Measurements from ENCODE around the gene EXOC3. TPM values are rescaled to one million over a fixed set of nuclear protein-coding genes. Genes with fewer than 3 reads are reported as not detected.

Gene EXOC3
- total and polyA plus RNA-seq, 10 of the 15 experiments (the other 5 are each of a cell fraction or from before 2014, with no cell fraction given): 1.6 to 53.0 (median 27.9) TPM

DNA sequence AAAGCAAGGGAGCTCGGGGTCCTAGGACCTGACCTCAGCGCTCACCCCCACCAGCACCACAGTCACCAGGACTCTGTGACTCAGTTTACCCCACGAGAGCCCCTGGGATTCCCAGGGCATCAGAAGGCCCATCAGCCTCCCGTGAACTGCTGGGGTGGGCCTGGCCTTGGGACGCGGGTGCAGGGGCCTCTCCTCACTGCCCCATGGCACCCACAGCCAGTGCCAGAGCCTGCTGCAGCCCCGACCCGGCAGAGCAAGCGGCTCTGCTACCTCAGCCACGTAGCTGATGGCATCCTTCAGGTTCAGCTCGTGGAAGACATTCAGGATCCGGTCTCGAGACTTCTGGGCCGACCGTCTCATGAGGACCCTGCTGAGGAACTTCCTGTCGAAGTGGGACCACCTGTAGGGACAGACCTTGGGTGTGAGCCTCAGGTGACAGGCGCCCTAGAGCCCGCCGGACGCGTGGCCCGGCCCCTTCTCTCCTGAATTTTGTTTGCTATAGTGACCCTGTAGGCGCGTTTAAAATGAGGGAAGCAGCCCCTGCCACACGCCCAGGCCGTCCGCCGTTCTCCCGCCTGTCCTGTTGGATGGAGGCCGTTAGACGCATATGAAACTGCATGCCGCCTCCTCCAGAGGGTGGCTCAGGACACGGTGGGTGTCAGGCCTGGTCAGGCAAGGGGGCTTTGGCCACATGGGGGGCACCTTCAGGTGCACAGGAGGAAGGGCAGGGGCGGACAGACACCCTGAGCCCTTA is 36.8 kb downstream of the EXOC3 start:
- Histone ChIP-seq H3K4me3 (no peak overlapping the region), H3K36me3 (ENCODE audit: control insufficient read depth in 2 of 2, insufficient read depth in 2 of 2, low read length in 1 of 2) (no peaks in the 10 kb centered on the region), H2AFZ (ENCODE audit: control insufficient read depth, low read depth, low read length) (no peak overlapping the region), H3K27me3 (replicated peaks in 1 of 2; ENCODE audit: control insufficient read depth in 2 of 2, insufficient read depth in 2 of 2, low read length in 1 of 2) (no peaks in the 10 kb centered on the region), H4K20me1 (ENCODE audit: control insufficient read depth, insufficient read depth) (no peaks in the 10 kb centered on the region), H3K27ac (ENCODE audit: control insufficient read depth, insufficient read depth) (no peak overlapping the region), H3K9me3 (replicated peaks; ENCODE audit: control insufficient read depth, insufficient read depth, low read length) (no peaks in the 10 kb centered on the region), H3K79me2 (ENCODE audit: control insufficient read depth, insufficient read depth, low read length) (no peaks in the 10 kb centered on the region), H3K9ac (ENCODE audit: control insufficient read depth, insufficient read depth, low read length) (no peak overlapping the region), H3K4me2 (ENCODE audit: control insufficient read depth, insufficient read depth) (no peak overlapping the region), H3K4me1 (ENCODE audit: control insufficient read depth, insufficient read depth, low read length) (no peaks in the 10 kb centered on the region)
- FAIRE-seq: no peak
- DNase-seq (ENCODE audit: low read depth, low spot score): no peak
- in situ Hi-C loops (cut with MboI) (no loop called here), intact Hi-C loops (cut with micrococcal nuclease; ENCODE audit: unreplicated experiment) (loop anchor here (10.0 kb wide), 1 partner anchor 135 kb away; the partner anchor contains the start of gene CEP72)
- SMC1A ChIA-PET (ENCODE audit: uncharacterized antibody, unreplicated experiment): no interaction called here
- CTCF ChIA-PET: no interaction called here
- no TSS peak for BruUV-seq (replicated peaks)
- ATAC-seq: no peak
- no peak for TF ChIP-seq SUZ12 (IDR thresholded peaks at IDR 0.05; ENCODE audit: unreplicated experiment)
- TF ChIP-seq PML (IDR thresholded peaks at IDR 0.05; ENCODE audit: low read length): no peak
- TF ChIP-seq ETV6 (conservative IDR thresholded peaks at IDR 0.05 in 1 of 2, IDR thresholded peaks at IDR 0.05 in 1 of 2; ENCODE audit: borderline replicate concordance in 1 of 2, low read depth in 1 of 2): no peak
- no peak for TF ChIP-seq MEF2B (IDR thresholded peaks at IDR 0.05; ENCODE audit: partially characterized antibody, poor library complexity, severe bottlenecking)
- TF ChIP-seq CEBPB (IDR thresholded peaks at IDR 0.05; ENCODE audit: borderline replicate concordance in 1 of 2, low read depth in 2 of 2, low read length in 2 of 2): no peak
- TF ChIP-seq, protein P1, sequence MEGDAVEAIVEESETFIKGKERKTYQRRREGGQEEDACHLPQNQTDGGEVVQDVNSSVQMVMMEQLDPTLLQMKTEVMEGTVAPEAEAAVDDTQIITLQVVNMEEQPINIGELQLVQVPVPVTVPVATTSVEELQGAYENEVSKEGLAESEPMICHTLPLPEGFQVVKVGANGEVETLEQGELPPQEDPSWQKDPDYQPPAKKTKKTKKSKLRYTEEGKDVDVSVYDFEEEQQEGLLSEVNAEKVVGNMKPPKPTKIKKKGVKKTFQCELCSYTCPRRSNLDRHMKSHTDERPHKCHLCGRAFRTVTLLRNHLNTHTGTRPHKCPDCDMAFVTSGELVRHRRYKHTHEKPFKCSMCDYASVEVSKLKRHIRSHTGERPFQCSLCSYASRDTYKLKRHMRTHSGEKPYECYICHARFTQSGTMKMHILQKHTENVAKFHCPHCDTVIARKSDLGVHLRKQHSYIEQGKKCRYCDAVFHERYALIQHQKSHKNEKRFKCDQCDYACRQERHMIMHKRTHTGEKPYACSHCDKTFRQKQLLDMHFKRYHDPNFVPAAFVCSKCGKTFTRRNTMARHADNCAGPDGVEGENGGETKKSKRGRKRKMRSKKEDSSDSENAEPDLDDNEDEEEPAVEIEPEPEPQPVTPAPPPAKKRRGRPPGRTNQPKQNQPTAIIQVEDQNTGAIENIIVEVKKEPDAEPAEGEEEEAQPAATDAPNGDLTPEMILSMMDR (IDR thresholded peaks at IDR 0.05 in 2 of 3, conservative IDR thresholded peaks at IDR 0.05 in 1 of 3; ENCODE audit: control insufficient read depth in 2 of 3, extremely low read depth in 1 of 3, insufficient read depth in 1 of 3, low read depth in 3 of 3, low read length in 3 of 3): no peak
- WGBS (ENCODE audit: insufficient coverage, insufficient replicate concordance, low lambda C conversion rate, missing lambda C conversion rate): 73% methylated on average over 33 of the region's 34 CpGs
- POLR2A ChIA-PET: no interaction called here
- RAD21 ChIA-PET (ENCODE audit: unreplicated experiment): no interaction called here
